SK-MEL-5 (cell line): Measurements from ENCODE around the gene ATRNL1. TPM values are rescaled to one million over a fixed set of nuclear protein-coding genes. Genes with fewer than 3 reads are reported as not detected.
A peak's percentile ranks its signal among the peaks of the same experiment; 100 is the strongest.
"Not testable (repeated sequence)": the region's sequence is repeated elsewhere in the genome, so short reads cannot be mapped to it uniquely, and the experiment has no call there.

Source experiments
- DNase-seq: peaks from one replicate; pipeline ENCODE4 v3.0.0-alpha.2; 2016; ENCODE audit warnings: low read depth, low spot score
- in situ Hi-C: cut with HindIII; loops from 2 replicates; pipeline ENCODE4 v1.10.0; 2016; ENCODE audit warnings: low sequenced_read_pairs, high pct_unique_total_duplicates, low pct_unique_long_range_greater_than_20kb
- total RNA-seq: library from RNA; depleted of rRNA; stranded (reverse); fragments of >200 nt; shearing (Covaris generic); gene quantifications from 2 replicates; pipeline ENCODE4 v1.2.3, GENCODE V29; 2014

Gene ATRNL1
- total RNA-seq, 1 experiment from 2014 or later: 43.6 TPM

DNA sequence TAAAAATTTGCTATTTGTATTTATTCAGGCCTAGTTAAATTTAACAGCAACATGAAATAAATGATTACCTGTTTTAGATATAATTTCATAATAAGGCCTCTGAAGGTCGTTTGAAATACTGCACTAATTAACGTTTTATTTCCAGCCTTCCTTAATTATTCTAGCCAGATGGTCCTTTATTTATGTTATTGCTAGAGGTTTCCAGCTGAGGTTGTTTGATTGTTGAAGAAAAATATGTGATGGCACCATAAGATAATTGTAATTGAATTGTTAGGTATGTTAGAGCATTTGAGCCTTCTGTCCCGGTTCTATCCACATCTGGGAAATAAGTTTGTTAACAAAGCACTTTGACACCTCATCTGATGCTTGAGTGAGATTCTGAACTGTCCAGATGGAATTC lies 556.1 kb downstream of the ATRNL1 start:
- DNase-seq: no peak
- in situ Hi-C loops: no loop called here

DNA sequence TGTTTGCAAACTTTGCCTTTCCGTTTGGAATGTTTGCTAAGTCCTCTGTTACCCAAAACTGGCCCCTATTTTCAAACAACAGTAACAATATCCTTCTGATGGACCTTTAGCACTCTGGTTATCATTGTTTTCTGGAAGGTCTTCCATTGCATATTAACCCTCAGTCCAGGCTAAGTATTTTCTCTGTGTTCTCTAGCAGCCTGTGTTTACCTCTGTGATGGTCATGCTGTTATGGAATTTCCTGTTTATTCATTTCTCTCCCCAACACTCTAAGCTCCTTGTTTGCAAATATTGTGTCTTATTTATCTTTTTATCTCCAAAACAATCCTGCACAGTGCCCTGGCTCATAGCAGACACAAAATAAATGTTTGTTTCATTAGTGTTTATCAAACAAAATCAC lies 560.3 kb downstream of the ATRNL1 start:
- DNase-seq: no peak
- in situ Hi-C loops: no loop called here

DNA sequence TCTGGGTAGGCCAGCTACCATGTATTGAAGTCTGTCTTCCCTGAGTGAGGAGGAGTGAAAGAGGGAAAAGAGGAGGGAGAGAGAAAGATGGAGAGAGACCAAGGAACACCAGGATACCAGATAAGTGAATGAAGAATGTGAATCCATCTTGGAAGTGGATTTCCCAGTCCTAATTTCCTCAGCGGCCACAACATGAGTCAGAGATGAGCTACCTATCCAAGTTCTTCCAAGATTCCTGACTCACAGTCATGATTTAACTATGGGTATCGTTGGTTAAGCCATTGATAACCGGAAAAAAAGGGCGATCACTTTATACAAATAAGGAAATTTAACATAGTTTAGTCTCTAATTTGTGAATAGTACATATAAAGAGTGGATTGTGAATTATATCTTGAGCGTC lies 561.8 kb downstream of the ATRNL1 start:
- in situ Hi-C loops: no loop called here
- no peak for DNase-seq

DNA sequence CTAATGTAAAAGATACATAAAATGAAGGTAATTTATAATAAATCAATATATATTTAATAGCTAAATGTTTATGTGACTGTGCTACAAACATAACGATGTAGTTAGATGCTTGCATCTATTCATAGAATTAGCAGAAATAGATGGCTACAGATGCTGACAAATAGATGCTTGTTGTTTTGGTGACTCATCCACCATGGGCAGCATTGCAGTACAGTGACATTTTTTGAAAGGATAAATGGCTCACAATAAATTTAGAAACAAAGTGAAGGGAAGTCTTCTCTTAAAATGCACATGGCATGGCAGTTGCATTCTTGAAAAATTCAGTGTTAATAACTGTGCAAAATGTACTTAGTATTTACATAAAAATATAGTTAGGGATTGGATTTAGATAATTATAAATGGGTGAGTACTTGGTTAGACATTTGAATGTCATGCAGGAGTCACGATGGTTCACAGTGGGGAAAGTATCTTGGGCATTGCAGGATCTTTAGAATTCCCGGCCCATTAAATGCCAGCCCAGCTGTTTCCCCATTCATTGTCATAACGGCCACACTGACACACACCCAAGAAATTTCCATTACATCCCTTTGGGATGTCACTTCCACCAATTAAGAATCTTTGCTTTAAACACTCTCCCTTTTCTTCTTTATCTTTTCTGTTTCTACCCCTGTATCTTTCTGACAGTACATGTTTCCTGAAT lies 564.1 kb downstream of the ATRNL1 start:
- peak; percentile 82 for DNase-seq
- in situ Hi-C loops: no loop called here

DNA sequence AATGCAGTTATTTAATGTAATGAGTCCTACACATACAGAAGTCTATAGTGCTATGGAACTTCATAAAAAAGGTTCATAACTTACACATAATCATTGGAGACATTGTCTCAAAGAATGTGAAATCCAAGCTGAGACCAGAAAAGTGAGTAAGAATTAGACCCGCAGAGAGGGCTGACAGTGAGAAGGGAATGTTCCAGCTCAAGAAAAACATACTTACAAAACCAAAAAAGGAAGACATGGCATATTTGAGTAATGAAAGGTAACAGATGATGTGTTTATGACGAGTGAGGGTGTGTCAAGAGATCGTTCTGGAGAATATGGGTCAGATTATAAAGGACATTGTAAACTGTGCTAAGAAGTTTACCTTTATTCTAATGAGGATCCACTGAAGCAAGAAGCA lies 566.5 kb downstream of the ATRNL1 start:
- no peak for DNase-seq
- in situ Hi-C loops: no loop called here

DNA sequence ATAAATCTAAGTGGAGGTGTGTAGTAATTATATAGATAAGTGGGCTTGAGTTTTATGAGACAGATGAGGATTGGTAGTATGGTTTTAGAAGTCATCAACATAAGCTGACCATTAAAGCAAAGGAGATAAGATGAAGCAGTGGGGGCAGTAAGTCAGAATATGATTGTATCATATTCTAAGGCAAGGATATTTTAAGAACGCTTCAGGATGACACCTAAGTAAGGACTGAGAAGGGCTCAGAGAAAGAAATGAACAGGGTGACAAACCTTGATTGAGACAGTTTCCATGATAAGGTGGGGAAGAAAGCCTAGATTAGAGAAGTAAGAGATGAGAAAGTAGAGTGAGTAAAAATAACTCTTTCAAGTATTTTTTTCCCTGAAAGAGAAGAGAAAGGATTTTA lies 567.2 kb downstream of the ATRNL1 start:
- in situ Hi-C loops: no loop called here
- no peak for DNase-seq

DNA sequence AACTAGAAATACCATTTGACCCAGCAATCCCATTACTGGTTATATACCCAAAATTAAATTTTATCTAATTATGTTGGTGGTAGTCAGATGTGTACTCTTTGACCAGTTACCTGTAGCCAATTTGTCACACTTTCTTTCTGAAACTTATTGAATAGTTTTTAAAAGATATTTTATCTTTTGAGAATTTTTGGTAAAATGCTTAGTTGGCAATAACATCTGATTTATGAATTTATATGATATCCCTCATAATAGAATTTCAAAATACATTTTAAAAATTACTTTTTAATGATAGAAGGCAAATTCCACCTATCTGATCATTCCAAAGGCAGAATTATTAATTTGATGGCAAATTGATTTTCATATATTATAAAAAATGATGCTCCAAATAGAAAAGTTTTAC lies 569.3 kb downstream of the ATRNL1 start:
- in situ Hi-C loops: no loop called here
- no peak for DNase-seq

DNA sequence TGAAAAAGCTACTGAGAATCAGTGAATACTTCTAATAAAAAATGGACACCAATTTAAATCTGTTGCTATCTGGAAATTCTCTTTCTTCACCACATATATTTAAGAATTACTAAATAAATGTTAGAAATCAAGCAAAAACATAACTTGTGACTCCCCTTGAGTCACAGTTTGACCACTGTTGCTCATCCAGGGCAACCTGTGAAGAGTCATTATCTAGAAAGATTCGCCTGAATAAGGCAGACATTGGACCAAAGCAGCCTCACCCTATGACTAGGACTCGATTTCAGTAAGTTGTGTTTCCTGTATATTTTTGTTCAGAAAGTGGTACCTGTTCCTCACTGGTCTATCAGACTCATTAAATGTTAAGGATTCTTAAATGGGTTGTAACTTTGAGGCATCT lies 572.4 kb downstream of the ATRNL1 start:
- in situ Hi-C loops: no loop called here

DNA sequence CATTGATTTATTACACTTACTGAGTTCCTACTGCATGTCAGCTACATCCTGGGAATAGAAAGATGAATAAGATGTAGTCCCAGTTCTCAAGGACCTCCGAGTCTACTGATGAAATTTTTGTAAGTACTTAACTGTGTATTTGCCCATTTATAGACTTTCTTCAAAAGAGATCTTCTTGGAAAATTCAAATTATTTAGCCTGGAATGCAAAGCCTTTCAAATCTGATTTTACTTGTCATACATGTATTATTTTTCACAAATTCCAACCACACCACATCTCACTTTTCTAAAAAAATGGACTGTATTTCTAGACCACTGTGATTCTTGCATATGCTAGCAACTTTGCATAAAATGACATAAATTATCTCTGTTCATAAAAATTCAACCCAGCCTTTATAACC lies 581.3 kb downstream of the ATRNL1 start:
- in situ Hi-C loops: no loop called here
- no peak for DNase-seq

More for the DNA sequence above, 572.4 kb downstream of the ATRNL1 start:
- DNase-seq: no peak

DNA sequence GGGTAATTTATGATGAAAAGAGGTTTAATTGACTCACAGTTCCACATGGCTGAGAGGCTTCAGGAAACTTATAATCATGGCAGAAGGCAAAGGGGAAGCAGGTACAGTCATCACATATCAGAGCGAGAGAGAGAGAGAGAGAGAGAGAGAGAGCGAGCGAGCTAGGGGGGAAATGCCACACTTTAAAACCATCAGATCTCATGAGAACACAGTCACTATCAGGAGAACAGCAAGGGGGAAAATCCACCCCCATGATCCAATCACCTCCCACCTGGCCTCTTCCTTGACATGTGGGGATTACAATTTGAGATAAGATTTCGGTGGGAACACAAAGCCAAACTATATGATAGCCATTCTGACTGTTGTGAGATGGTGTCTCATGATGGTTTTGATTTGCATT lies 603.6 kb downstream of the ATRNL1 start:
- in situ Hi-C loops: no loop called here

DNA sequence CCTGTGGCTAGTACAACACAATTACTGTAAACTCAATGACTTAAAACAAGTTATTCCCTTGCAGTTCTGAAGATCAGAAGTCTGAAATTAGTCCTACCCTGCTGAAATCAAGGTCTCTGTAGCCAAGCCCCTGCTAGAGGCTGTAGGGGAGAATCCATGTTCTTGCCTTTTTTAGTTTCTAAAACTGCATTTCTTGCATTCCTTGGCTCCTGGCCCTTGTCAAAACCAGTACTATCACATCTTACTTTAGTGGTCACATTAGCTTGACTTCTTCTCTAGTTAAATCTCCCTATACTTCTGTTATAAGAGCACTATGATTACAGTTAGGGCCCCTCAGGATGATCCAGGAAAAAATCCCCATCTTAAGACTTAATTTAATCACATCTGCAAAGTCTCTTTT lies 612.9 kb downstream of the ATRNL1 start:
- DNase-seq: peak; percentile 2
- in situ Hi-C loops: no loop called here

More for the DNA sequence above, 603.6 kb downstream of the ATRNL1 start:
- no peak for DNase-seq

DNA sequence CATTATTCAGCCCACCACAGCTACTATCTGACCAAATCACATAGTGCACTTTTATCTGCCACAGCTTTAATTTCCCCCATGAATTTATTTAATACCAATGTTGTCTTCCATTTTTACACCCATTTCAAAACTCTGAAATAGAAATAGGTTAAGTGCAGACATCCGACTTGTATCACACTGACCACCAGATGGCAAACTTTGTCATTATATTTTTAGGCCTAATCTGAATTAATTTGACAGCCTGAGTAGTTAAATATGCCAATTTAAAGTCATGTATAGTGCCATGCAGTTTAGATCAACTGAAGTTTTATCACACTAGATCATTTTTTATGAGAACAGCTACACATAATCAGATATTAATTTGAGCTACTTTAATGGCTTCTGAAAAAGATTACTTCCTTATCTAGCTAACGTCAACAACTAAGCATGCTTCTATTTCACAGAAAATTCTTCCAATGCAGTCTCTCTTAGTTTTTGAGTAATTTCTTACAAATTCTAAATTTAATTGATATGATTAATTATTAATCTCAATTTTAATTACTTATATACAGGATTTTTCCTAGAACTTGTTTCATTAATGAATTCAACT lies 613.4 kb downstream of the ATRNL1 start:
- peak; percentile 59 for DNase-seq
- in situ Hi-C loops: no loop called here

DNA sequence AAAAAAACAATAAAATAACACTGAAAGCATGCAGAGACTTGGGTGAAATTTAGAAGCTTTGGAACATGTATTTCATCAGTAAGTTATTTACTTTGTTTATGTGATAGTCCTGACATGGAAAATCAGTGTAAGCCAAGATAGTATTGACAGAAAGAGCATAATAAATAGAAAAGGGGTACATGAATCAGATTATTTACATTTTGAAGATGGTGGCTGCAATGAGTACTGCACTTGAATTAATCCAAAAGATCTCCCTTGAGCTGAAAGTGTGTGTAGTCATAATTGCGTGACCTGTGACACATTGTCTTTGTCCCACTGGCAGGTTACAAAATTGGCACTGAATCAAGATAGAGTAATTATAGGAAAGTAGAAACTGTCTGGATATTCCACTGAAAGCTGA lies 617.0 kb downstream of the ATRNL1 start:
- no peak for DNase-seq
- in situ Hi-C loops: no loop called here

DNA sequence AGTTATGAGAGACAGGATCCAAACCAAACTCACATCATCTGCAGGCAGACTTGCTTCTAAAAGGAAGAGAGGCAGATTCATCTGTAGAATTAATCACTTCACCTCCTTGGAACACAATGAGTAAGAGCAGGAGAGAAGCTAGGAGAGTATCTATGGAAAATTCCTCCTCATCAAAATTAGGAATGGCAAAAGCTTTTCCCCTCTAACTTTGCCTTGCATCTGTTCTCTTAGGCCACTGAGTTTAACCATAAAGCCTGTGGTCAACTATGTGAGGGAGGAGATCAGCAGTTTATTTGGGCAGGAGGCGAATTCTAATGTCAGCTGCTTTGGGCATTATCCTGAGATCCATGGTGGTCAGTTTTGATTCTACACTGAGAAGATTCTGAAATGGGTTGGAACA lies 618.1 kb downstream of the ATRNL1 start:
- in situ Hi-C loops: no loop called here
- DNase-seq: no peak

DNA sequence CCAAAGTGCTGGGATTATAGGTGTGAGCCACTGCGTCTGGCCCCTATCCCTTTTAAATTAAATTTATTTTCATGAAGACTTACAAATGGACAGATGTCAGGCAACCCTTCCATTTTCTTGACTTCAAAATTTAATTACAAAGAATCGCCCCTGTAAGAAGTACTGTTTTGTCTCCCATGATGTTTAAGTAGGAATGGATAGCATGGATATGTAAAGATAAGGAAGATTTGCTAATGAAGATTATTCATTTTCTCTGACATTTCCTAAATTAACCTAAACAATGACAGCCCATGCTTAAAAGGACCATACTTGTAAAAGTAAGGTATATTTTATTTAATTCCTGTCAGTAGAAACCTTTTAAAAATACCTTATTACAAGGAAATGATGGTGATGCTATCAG lies 627.0 kb downstream of the ATRNL1 start:
- DNase-seq: no peak
- in situ Hi-C loops: no loop called here

DNA sequence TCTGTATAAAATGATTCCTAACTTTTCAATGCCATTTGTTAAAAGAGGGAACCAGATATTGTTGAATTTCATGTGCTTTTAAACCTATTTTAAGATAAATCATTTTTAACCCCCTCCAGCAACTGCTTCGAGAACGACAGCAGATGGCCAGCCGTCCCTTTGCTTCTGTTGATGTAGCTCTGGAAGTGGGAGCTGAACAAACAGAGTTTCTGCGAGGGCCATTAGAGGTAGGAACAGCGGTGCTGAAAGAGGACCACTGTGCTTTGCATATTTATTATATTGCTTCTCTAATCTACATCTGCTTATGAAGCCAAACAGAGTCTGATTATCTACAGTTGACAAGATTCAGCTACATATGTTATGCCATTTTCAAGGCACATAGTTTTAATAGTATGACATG lies 634.0 kb downstream of the ATRNL1 start:
- DNase-seq: no peak
- in situ Hi-C loops: no loop called here

DNA sequence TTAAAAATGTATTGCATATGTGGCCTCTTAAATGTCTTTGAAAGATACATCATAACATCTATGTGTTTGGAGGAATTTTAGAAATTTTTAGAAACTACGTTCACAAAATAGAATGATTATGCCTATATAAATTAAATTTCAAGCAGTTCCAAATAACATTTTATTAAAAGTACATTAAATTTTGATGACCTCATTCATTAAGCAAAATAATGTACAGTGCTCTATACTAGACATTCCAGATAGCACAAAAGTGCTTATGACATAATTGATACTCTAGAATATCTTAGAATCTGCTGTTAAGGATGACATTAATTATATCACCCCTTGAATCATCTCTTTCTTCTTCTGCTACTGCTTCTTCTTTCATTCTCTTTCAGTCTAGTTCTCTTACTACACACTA lies 650.9 kb downstream of the ATRNL1 start:
- in situ Hi-C loops: no loop called here
- no peak for DNase-seq

DNA sequence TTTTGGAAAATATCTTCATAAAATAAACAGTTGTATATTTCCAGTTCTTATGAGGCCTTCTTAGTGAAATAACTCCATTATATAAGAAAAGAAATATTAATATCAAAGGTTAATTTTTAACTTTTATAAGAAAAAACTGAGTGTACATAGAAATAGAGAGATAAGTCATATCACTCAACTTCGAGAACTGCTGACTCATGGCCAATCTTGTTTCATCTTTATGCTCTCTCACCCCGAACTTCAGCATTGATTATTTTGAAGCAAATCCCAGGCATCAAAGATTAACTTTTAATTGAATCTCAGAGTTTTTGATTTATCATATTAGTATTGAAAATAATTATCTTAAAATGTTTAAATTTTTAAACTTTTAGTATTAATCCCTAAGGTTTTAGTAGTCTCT lies 652.8 kb downstream of the ATRNL1 start:
- in situ Hi-C loops: no loop called here
- DNase-seq: no peak

DNA sequence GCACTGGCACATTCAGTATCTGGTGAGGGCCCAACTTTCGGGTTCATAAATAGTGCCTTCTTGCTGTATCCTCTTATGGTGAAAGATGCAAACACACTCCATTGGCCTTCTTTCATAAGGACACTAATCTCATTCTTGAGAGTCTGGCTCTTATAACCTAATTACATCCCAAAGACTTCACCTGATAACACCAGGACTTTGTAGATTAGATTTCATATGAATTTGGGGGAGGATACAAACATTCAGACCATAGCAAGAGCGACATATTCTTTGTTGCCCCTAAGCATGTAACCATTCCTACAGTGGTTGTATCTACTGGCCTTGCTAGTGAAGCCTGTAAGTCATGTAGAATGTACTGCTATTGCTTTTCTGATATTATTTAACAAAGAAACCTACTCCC lies 654.6 kb downstream of the ATRNL1 start:
- no peak for DNase-seq
- in situ Hi-C loops: no loop called here

DNA sequence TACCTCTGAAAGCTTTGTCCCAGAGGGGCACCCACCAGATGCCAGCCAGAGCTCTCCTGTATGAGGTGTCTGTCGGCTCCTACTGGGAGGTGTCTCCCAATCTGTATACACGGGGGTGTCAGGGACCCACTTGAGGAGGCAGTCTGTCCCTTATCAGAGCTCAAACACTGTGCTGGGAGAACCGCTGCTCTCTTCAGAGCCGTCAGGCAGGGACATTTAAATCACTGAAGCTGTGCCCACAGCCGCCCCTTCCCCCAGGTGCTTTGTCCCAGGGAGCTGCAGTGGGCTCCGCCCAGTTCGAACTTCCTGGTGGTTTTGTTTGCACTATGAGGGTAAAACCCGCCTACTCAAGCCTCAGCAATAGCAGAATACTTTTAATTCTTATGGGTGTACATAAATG lies 665.3 kb downstream of the ATRNL1 start:
- DNase-seq, in situ Hi-C loops: not testable (repeated sequence)
